Dedifferentiated amniotic fluid mesenchymal stem cell (primary cell): ENCODE data around the gene CCL5.

Experiments
- DNase-seq: peaks from one replicate; pipeline ENCODE4 v3.0.0-alpha.2; 2016; ENCODE audit errors: extremely low spot score

CCL5 gene

DNA sequence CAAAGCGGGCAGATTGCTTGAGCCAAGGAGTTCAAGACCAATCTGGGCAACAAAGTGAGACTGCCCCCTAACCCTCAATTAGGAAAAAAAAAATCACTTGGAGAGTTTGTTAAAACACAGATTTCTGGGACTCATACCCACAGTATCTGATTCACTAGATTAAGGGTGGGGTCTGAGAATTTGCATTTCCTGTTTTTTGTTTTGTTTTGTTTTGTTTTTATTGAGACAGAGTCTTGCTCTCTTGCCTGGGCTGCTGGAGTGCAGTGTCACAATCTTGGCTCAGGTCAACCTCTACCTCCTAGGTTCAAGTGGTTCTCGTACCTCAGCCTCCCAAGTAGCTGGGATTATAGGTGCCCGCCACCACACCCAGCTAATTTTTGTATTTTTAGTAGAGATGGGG is 12.6 kb downstream of the CCL5 start:
- DNase-seq: no peak

DNA sequence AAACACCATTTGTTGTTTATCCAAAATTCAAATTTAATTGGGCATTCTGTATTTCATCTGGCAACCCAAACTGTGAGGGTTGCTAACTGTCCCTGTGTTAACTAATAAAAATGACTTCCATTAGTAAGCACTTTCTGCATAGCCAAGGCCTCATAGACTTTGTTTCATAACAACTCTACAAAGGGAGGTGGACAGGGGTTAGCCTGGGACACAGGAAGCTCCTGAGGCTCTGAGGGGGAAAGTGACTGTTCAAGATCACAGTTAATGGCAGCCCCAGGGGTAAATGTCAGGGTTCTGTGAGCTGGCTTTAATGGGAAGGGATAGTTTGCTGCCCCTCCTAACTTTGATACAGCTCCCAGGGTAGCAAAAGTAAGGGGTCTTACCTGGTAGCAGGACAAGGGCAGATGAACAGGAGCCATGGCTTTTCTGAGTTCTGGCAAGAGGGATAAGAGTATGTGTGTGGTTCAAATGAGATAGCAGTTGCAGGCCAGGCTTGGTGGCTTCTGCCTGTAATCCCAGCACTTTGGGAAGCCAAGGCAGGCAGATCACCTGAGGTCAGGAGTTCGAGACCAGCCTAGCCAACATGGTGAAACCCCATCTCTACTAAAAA is 13.7 kb downstream of the CCL5 start:
- no peak for DNase-seq

DNA sequence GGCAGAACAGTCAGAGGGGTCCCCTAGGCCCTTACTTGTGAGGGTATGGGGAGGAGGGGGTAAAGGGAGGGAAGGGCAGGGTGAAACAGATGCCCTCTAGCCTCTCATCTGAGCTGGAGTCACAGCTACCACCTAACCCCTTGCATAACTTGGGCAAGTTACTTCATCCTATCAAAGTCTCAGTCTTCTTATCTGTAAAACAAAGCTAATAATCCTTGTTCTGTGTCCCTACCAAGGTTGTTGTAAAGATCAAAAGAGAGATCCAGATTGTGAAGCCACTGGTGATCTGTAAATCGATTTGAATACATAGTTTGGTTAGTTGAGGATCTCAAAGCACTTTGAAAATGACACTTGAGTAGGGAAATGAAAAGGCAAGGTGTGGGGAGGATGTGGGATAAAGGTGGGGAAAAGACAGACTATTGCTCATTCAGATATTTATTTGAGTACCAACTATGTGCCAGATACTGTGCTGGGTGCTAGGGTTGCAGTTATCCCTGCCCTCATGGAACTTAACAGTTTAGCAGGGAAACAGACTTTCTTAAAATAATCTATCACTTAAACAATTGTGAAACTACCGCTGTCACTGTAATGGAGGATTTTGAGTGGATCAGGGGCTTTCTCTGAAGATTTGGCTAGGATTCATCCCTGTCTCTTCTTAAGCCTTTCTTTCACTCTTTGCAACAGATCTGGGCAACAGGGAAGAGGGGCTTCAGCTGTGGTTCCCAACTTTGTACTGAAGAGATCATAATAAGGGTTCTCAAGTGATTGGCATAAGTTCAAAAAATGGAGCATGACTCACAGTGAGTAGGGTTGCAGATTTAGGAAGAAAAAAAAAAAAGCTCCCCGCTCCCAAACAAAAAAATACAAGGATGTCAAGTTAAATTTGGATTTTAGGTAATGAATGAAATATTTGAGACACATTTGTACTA is 14.5 kb downstream of the CCL5 start:
- DNase-seq: peak; percentile 41

DNA sequence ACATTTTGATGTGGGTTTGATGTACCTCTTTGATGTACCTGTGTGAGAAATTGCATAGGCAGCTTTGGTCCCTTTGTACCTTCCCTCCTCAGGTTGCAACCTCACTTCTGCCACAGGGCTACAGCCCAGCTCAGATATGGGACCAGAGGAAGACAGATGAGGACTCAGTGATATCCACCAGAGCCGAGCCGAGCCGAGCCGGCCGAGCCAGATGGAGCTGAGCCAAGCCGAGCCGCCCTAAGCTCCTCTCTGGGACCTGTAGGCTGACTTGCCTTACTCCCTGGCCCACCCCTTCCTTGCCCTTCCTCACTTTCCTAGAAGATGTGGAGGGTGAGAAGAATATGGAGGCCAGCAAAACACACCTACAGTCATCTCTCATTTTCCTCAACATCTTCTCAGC is 15.3 kb downstream of the CCL5 start:
- no peak for DNase-seq

DNA sequence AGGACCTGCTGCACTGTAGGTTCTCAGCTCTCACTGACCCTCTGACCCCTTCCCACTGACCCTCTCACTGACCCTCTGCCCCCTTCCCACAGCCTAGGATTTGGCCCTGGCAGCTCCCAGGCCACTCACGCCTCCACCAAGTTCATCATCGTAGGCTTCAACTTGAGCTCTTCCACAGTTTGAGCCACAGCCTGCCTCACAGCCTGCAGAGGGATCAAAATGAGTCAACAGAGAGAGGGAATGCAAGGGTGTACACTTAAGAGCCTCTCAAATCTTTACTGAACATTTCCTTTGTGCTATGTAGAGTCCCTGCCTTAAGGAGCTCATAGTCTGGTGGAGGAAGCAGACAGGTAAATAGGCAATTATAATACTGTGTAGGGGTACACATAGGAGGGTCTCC is 23.6 kb downstream of the CCL5 start:
- DNase-seq: no peak

DNA sequence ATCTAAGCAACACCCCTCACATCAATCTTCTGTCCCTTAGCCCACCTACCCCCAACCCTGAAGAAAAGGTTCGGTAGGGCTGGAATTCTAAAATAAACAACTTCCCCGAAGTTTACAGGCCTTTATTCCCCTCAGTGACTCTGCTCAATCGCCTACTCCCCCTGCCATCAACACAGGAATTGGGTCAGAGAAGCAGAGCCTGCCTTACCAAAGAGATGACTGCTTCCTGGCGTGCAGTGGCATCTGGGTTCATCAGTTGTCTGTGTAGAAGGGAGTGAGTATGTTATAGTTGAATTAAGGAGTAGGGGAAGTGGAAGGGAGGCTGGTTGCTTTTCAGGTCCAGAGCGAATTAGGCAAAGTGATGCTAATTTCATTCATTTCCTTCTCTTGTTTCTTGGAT is 24.2 kb downstream of the CCL5 start:
- DNase-seq: no peak

DNA sequence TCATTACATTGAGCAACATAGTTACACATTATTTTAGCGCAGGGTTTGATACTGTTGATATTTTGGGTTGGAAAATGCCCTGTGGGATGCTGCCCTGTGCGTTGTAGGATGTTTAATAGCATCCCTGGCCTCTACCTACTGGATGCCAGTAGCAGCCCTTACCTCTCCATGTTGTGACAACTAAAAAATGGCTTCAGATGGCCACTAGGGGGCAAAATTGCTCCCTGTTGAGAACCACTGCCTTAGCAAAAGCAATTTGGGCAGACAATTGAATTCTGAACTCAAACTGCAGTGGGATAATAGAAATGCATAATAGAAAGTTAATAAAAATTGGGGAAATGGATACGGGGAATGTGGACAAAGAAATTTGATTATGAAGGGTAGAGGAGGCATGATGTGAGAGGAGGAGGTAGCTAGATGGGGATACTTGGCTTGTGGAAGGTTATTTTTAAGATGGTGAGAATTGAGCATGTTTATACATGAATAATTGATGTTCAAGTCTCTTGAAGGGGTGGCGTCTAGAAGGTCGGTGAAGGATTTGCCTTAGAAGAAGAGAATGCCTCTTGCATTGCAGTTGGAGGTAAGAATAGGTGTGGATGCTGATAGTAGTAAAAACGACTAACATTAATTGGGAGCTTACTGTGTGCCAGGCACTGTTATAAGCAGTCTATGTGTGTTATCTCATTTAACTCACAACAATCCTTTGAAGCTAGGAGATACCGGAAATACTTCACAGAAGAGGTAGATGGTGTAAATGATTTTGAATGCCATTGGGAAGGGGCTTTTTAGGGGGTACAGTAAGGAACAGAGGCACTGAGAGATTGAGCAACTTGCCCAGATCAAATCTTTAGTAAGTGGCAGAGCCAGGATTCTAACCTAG is 30.5 kb downstream of the CCL5 start:
- DNase-seq: peak; percentile 25

DNA sequence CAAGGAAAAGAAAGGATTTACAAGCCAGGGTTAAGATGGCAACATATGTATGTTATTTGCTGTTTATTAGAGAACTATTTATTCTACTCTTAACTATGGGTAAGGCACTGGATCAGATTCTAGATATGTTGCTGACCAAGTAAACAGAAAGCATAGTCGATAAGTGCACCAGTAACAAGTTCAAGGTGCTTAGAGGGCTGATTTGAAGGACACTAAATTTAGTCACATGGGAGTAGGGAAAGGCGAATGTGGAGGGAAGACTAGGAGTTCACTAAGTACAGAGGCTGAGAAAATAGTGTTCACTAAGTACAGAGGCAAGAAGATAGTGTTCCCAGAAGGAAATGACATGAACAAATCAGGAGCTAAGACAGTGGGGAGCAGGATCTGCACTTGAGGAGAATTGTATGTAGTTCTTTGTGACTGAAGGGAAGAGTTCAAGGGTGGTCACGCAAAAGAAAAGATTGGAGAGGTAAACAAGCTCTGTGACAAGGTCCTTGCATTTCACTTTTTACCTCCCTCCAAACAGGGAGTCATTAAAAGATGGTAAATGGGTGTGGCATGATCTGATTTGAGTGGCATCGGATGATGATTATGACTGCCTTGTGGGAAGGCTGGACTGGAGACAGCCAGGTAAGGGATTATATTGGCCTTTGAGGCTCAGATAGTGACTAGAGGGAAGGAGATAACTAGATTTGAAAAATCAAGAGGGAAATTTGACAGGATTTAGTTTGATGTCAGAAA is 32.4 kb downstream of the CCL5 start:
- no peak for DNase-seq

DNA sequence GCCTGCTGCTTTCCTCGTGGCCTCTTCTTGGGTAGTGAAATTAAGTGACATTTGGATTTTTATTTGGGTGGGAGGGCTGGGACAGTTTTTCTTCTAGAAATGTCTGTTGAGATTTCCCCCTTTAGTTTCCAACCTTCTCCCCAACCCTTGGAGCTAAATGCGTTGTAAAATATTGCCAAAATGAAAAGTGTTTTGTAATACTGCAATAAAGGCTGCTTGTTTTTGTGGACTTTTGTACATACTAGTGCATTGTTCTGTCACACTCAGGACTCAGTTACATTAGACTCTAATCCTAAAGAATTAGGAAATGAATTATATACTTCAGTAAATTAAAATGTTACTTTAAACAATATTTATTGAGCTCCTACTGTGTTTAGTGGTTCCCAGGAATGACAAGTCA is 33.2 kb downstream of the CCL5 start:
- DNase-seq: no peak

DNA sequence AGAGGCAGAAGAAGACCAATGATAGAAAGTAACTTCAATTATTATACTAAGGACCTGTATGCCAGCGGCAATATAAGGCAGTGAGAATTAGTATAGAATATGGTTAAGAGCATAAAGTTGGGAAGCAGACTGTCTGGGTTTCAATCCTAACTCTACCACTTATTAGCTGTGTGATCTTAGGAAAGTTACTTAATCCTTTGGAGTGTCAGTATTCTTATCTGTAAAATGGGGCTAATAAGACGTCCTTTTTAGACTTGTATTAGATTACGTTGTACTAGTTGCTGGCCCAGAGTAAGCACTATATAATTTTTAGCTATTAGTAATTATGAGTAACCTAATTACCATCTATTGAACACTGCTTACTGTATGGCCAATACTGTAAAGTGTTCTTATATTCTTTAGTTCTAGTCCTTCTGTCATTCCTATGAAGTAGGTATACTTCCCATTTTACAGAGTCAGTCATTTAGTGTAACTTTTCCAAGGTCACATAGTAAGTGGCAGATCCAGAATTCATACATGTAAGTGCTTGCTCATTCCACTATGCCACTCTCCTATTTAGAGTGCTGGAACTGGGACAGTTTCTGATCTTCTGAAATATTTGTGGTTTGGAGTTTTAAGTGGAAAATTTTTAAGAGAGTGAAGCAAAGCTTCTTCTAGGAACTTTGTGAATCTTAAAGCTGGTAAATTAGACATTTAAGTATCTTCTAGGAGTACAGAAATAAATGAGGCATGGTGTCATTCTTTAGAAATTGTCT is 33.9 kb downstream of the CCL5 start:
- DNase-seq: peak; percentile 54

DNA sequence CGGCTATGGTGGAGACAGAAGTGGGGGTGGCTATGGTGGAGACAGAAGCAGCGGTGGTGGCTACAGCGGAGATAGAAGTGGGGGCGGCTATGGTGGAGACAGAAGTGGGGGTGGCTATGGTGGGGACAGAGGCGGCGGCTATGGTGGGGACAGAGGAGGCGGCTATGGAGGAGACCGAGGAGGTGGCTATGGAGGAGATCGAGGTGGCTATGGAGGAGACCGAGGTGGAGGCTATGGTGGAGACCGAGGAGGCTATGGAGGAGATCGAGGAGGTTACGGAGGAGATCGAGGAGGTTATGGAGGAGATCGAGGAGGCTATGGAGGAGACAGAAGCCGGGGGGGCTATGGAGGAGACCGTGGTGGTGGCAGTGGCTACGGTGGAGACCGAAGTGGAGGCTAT is 35.6 kb downstream of the CCL5 start:
- DNase-seq: no peak

DNA sequence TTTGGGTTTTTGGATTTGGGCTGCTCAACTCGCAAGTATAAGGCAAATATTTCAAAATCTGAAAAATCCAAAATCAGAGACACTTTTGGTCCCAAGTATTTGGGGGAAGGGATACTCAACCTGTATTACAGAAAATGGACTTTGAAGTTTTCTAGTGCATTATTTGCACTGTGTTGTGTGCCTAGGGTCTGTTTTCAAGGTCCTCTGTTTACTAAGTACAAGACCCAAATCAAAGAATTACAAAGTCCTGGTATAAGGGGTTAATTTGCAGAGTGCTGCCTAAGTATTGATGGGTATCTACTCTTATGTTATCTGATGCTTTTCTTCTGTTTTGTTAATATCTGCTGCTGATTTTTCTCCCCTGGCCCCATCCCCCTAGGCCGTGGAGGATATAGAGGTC is 36.5 kb downstream of the CCL5 start:
- DNase-seq: no peak

DNA sequence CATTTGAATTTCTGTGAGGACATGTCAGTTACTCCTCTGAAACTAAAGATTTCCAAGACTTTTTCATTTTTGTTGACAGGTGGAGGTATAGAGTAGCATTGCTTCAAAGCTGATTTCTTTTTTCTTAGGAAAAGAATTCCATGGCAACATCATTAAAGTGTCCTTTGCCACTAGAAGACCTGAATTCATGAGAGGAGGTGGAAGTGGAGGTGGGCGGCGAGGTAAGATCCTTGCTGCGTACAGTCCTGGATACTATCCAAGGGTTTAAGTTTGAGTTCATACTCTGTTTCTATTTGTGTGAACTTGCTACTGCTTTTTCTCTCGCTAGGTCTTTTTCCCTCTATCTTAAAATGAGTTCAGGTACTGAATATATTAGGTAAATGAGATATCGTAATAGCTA is 37.9 kb downstream of the CCL5 start:
- DNase-seq: no peak

DNA sequence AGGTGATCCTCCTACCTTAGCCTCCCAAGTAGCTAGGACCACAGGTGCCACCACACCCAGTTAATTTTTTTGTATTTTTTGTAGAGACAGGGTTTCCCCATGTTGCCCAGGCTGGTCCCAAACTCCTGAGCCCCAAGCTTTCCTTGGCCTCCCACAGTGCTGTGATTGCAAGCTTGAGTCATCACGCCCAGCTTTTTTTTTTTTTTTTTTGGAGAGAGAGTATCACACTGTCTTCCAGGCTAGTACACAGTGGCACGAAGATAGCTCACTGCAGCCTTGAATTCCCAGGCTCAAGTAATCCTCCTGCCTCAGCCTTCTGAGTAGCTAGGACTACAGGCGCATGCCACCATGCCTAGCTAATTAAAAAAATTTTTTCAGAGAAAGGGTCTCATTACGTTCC is 38.7 kb downstream of the CCL5 start:
- no peak for DNase-seq

DNA sequence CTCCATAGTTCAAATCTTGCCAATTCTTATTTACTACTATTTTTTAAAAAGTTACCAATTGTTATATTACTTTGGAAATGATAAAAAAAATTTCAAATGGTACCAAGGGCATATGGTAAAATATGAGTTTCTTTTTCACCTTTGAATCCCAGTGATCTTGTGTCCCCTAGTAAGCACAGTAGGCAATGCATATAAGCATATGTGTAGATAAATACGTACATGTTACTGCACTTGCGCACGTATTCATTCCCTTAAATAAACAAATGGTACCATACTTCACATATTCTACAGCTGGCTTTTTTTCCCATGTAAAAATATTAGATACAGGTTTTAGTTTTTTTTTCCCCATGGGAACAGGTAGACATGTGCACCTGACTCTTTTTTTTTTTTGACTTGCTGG is 39.1 kb downstream of the CCL5 start:
- DNase-seq: no peak

DNA sequence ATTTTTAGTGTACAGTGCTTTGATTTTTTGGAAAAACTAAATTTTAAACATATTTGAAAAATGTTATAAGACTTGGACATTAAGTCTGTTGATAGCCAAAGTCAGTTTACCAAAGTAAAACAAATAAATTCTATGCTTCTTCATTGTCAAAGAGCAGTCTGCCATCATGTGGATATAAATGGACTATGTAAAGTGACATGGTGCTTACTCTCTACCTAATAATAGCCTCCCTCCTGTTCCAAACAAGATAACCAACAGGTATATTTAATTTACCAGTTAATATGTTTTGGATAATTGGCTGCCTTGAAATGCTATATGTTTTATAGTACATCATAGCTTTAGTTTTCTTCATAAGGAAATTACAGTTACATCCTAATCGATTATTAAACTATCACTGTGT is 55.0 kb downstream of the CCL5 start:
- no peak for DNase-seq
